RWPE2 (cell line): Measurements from ENCODE around the gene DRAM2.

ENCODE experiments used
- ATAC-seq: fragments of 200-7000 bp; cut with Tn5 transposase; 3 replicates; pipeline ENCODE4 v1.9.1; 2021; ENCODE audit warnings: low read depth
- DNase-seq: peaks from one replicate; pipeline ENCODE4 v3.0.0-alpha.2; 2020; ENCODE audit warnings: low spot score
- H3K27ac ChIP-seq: fragments of 450-650 bp; 2 replicates; pipeline ENCODE4 v1.5.1; 2017; ENCODE audit warnings: mild to moderate bottlenecking; ENCODE audit not compliant: poor library complexity, severe bottlenecking
- H3K27me3 ChIP-seq: fragments of 250-450 bp; sonication (Bioruptor Pico); 2 replicates; pipeline ENCODE4 v1.5.1; 2021; ENCODE audit warnings: mild to moderate bottlenecking, moderate library complexity; ENCODE audit not compliant: insufficient read depth, poor library complexity, severe bottlenecking
- H3K36me3 ChIP-seq: fragments of 250-450 bp; sonication (Bioruptor Pico); 2 replicates; pipeline ENCODE4 v1.5.1; 2020; ENCODE audit warnings: low read depth, mild to moderate bottlenecking, moderate library complexity
- H3K4me1 ChIP-seq: fragments of 250-450 bp; sonication (Bioruptor Pico); 2 replicates; pipeline ENCODE4 v1.5.1; 2021; ENCODE audit warnings: mild to moderate bottlenecking, moderate library complexity; ENCODE audit not compliant: insufficient read depth, poor library complexity, severe bottlenecking
- H3K4me3 ChIP-seq: fragments of 250-450 bp; sonication (Bioruptor Pico); 2 replicates; pipeline ENCODE4 v1.5.1; 2021; ENCODE audit warnings: mild to moderate bottlenecking, moderate library complexity; ENCODE audit not compliant: severe bottlenecking
- H3K9me3 ChIP-seq: fragments of 250-450 bp; sonication (Bioruptor Pico); 2 replicates; pipeline ENCODE4 v1.5.1; 2021; ENCODE audit warnings: mild to moderate bottlenecking, moderate library complexity; ENCODE audit not compliant: severe bottlenecking
- CTCF ChIP-seq: fragments of 450-650 bp; IDR thresholded peaks from one replicate; pipeline ENCODE4 v1.5.1; 2017; ENCODE audit warnings: mild to moderate bottlenecking, moderate library complexity; ENCODE audit not compliant: poor library complexity, severe bottlenecking

DRAM2 gene

GRCh38 chr1:111154021-111154999 lies 14.4 kb upstream of the DRAM2 start:
- Histone ChIP-seq H3K4me3 (no peak overlapping the region), H3K27me3 (no peaks in the 10 kb centered on the region), H3K4me1 (peaks cover 6% of the 10 kb centered on the region), H3K36me3 (peaks cover 87% of the 10 kb centered on the region), H3K27ac (no peak overlapping the region), H3K9me3 (no peaks in the 10 kb centered on the region)
- no peak for TF ChIP-seq CTCF
- no peak for DNase-seq
- ATAC-seq: no peak

GRCh38 chr1:111151838-111152237 lies 11.9 kb upstream of the DRAM2 start:
- DNase-seq: no peak
- Histone ChIP-seq H3K9me3 (no peaks in the 10 kb centered on the region), H3K36me3 (peaks cover 94% of the 10 kb centered on the region), H3K27me3 (no peaks in the 10 kb centered on the region), H3K4me3 (no peak overlapping the region), H3K27ac (no peak overlapping the region), H3K4me1 (peaks cover 6% of the 10 kb centered on the region)
- no peak for TF ChIP-seq CTCF
- ATAC-seq: no peak

GRCh38 chr1:111148376-111148881 lies 8.5 kb upstream of the DRAM2 start:
- DNase-seq: no peak
- ATAC-seq: no peak
- no peak for TF ChIP-seq CTCF
- Histone ChIP-seq H3K27ac (no peak overlapping the region), H3K4me3 (no peak overlapping the region), H3K9me3 (no peaks in the 10 kb centered on the region), H3K27me3 (no peaks in the 10 kb centered on the region), H3K36me3 (peaks cover 69% of the 10 kb centered on the region), H3K4me1 (no peaks in the 10 kb centered on the region)

GRCh38 chr1:111147948-111148347 lies 8.1 kb upstream of the DRAM2 start:
- TF ChIP-seq CTCF: no peak
- no peaks in the 10 kb centered on the region for H3K9me3 ChIP-seq
- H3K4me3 ChIP-seq: no peak overlapping the region
- peaks cover 64% of the 10 kb centered on the region for H3K36me3 ChIP-seq
- ATAC-seq (no peak), DNase-seq (no peak)
- no peak overlapping the region for H3K27ac ChIP-seq
- H3K4me1 ChIP-seq: no peaks in the 10 kb centered on the region
- no peaks in the 10 kb centered on the region for H3K27me3 ChIP-seq
